IMR-90 (cell line): Measurements from ENCODE around the gene CRTC1. TPM values are rescaled to one million over a fixed set of nuclear protein-coding genes. Genes with fewer than 3 reads are reported as not detected.

Experiments
- ATAC-seq: fragments of 200-7000 bp; cut with Tn5 transposase; 2 replicates; pipeline ENCODE4 v1.9.1; 2020; ENCODE audit warnings: low read depth, mild to moderate bottlenecking, moderate library complexity
- BruUV-seq: library from RNA; stranded (reverse); fragments of 400-500 nt; replicated peaks from 2 replicates; lab custom pipeline; 2021; lab: Mats Ljungman, UMichigan
- CTCF ChIA-PET: fragments of 300-600 bp; formaldehyde crosslinking; extraction: SDS; loops from one replicate; lab custom pipeline; 2021; ENCODE audit warnings: antibody characterized with exemption; lab: Yijun Ruan, JAX
- POLR2A ChIA-PET: fragments of 300-600 bp; sonication (Branson Sonifier 250); formaldehyde crosslinking; loops from one replicate; lab custom pipeline; 2022; ENCODE audit warnings: antibody characterized with exemption; ENCODE audit not compliant: unreplicated experiment; lab: Charles Lee
- DNase-seq: peaks from one replicate; pipeline ENCODE4 v3.0.0; 2013
- H2AFZ ChIP-seq: replicated peaks from 2 replicates; pipeline ENCODE3; 2013; ENCODE audit warnings: low read length, mild to moderate bottlenecking; ENCODE audit not compliant: poor library complexity
- H2AK5ac ChIP-seq: 2 replicates; pipeline ENCODE4 v1.6.1; 2013; ENCODE audit warnings: low read depth, low read length, inconsistent platforms
- H2AK9ac ChIP-seq: replicated peaks from 2 replicates; pipeline ENCODE3; 2013; ENCODE audit warnings: mild to moderate bottlenecking, low read depth, low read length, moderate library complexity; ENCODE audit not compliant: poor library complexity
- H2BK120ac ChIP-seq: 2 replicates; pipeline ENCODE4 v1.6.1; 2013; ENCODE audit warnings: low read depth, low read length, inconsistent platforms
- H2BK15ac ChIP-seq: 3 replicates; pipeline ENCODE4 v1.6.1; 2013; ENCODE audit warnings: low read depth, low read length, inconsistent platforms
- H2BK20ac ChIP-seq: 2 replicates; pipeline ENCODE4 v1.6.1; 2013; ENCODE audit warnings: low read depth, mild to moderate bottlenecking, inconsistent platforms, low read length, moderate library complexity
- H2BK5ac ChIP-seq: 2 replicates; pipeline ENCODE4 v1.6.1; 2013; ENCODE audit warnings: mild to moderate bottlenecking, low read depth, low read length, inconsistent platforms; ENCODE audit not compliant: poor library complexity, severe bottlenecking
- H3K14ac ChIP-seq: replicated peaks from 2 replicates; pipeline ENCODE4 v1.6.1; 2013; ENCODE audit warnings: low read depth, low read length, inconsistent platforms
- H3K18ac ChIP-seq: 2 replicates; pipeline ENCODE4 v1.6.1; 2013; ENCODE audit warnings: low read depth, low read length, control low read depth
- H3K23ac ChIP-seq: 2 replicates; pipeline ENCODE4 v1.6.1; 2013; ENCODE audit warnings: low read depth, low read length, inconsistent platforms
- H3K27ac ChIP-seq: 2 replicates; pipeline ENCODE4 v1.5.1; 2013; ENCODE audit warnings: mild to moderate bottlenecking, control low read depth, low read length; ENCODE audit not compliant: insufficient read depth
- H3K27me3 ChIP-seq: 2 replicates; pipeline ENCODE4 v1.6.1; 2013; ENCODE audit warnings: low read length; ENCODE audit not compliant: control insufficient read depth, insufficient read depth
- H3K36me3 ChIP-seq: 2 replicates; pipeline ENCODE4 v1.6.1; 2013; ENCODE audit warnings: low read length, mixed read lengths; ENCODE audit not compliant: control insufficient read depth, insufficient read depth
- H3K4ac ChIP-seq: 2 replicates; pipeline ENCODE4 v1.6.1; 2013; ENCODE audit warnings: low read depth, low read length, inconsistent platforms
- H3K4me1 ChIP-seq: 2 replicates; pipeline ENCODE4 v1.6.1; 2013; ENCODE audit warnings: low read length, mixed read lengths; ENCODE audit not compliant: control insufficient read depth, insufficient read depth
- H3K4me2 ChIP-seq: 2 replicates; pipeline ENCODE4 v1.6.1; 2013; ENCODE audit warnings: low read depth, mild to moderate bottlenecking, control low read depth, low read length, moderate library complexity
- H3K4me3 ChIP-seq: 2 replicates; pipeline ENCODE4 v1.5.1; 2013; ENCODE audit warnings: low read depth, mild to moderate bottlenecking, control low read depth, low read length, moderate library complexity; ENCODE audit not compliant: insufficient read depth
- H3K56ac ChIP-seq: 2 replicates; pipeline ENCODE4 v1.6.1; 2013; ENCODE audit warnings: low read length, inconsistent platforms; ENCODE audit not compliant: insufficient read depth; ENCODE audit errors: extremely low read depth
- H3K79me1 ChIP-seq, 2 experiments: 2 replicates each; pipeline ENCODE4 v1.6.1; 2013; ENCODE audit warnings: low read length in 2 of 2, inconsistent platforms in 1 of 2, low read depth in 1 of 2
- H3K9ac ChIP-seq: 2 replicates; pipeline ENCODE4 v1.6.1; 2013; ENCODE audit warnings: low read depth, low read length, control low read depth
- H3K9me1 ChIP-seq: 2 replicates; pipeline ENCODE4 v1.6.1; 2013; ENCODE audit warnings: low read length, inconsistent platforms; ENCODE audit not compliant: insufficient read depth
- H3K9me3 ChIP-seq: 2 replicates; pipeline ENCODE4 v1.6.1; 2013; ENCODE audit warnings: low read length; ENCODE audit not compliant: control insufficient read depth, insufficient read depth
- H4K20me1 ChIP-seq: 2 replicates; pipeline ENCODE4 v1.6.1; 2013; ENCODE audit warnings: low read length, inconsistent platforms; ENCODE audit not compliant: insufficient read depth
- H4K5ac ChIP-seq: 2 replicates; pipeline ENCODE4 v1.6.1; 2013; ENCODE audit warnings: mild to moderate bottlenecking, low read depth, low read length, control low read depth
- H4K8ac ChIP-seq, 2 experiments: 2 replicates each; pipeline ENCODE4 v1.6.1; 2013; ENCODE audit warnings: low read depth in 2 of 2, low read length in 2 of 2, control low read depth in 1 of 2, inconsistent platforms in 1 of 2
- H4K91ac ChIP-seq: 2 replicates; pipeline ENCODE4 v1.6.1; 2013; ENCODE audit warnings: low read depth, low read length, inconsistent platforms; ENCODE audit not compliant: insufficient read depth
- BHLHE40 ChIP-seq: fragments of 150-350 bp; IDR thresholded peaks from 2 replicates; pipeline ENCODE4 v1.6.1; 2016; ENCODE audit warnings: mild to moderate bottlenecking, low read depth, low read length
- CEBPB ChIP-seq: IDR thresholded peaks from 2 replicates; pipeline ENCODE4 v1.6.1; 2012; ENCODE audit warnings: low read depth, low read length, improper control_type of control experiment
- CHD1 ChIP-seq: IDR thresholded peaks from 2 replicates; pipeline ENCODE4 v1.6.1; 2012; ENCODE audit warnings: low read depth, low read length, improper control_type of control experiment
- CTCF ChIP-seq: conservative IDR thresholded peaks from 2 replicates; pipeline ENCODE4 v1.5.1; 2012; ENCODE audit warnings: mild to moderate bottlenecking, low read depth, low read length, improper control_type of control experiment
- ELK1 ChIP-seq: fragments of 150-350 bp; IDR thresholded peaks from 2 replicates; pipeline ENCODE4 v1.6.1; 2016; ENCODE audit warnings: low read depth, mild to moderate bottlenecking, low read length, moderate library complexity, borderline replicate concordance
- FOS ChIP-seq: fragments of 150-350 bp; IDR thresholded peaks from 2 replicates; pipeline ENCODE4 v1.6.1; 2016; ENCODE audit warnings: low read depth, low read length
- MAFK ChIP-seq: IDR thresholded peaks from 2 replicates; pipeline ENCODE4 v1.6.1; 2012; ENCODE audit warnings: low read depth, low read length, improper control_type of control experiment
- MAZ ChIP-seq: IDR thresholded peaks from 2 replicates; pipeline ENCODE4 v1.6.1; 2012; ENCODE audit warnings: low read depth, mild to moderate bottlenecking, low read length, improper control_type of control experiment, moderate library complexity, borderline replicate concordance
- MXI1 ChIP-seq: IDR thresholded peaks from 2 replicates; pipeline ENCODE4 v1.6.1; 2012; ENCODE audit warnings: low read depth, mild to moderate bottlenecking, low read length, moderate library complexity, borderline replicate concordance
- NFE2L2 ChIP-seq: fragments of 150-350 bp; IDR thresholded peaks from 2 replicates; pipeline ENCODE4 v1.6.1; 2016; ENCODE audit warnings: low read depth, mild to moderate bottlenecking, low read length
- POLR2A ChIP-seq: IDR thresholded peaks from 2 replicates; pipeline ENCODE4 v1.6.1; 2012; ENCODE audit warnings: mild to moderate bottlenecking, low read depth, low read length
- RAD21 ChIP-seq: IDR thresholded peaks from 2 replicates; pipeline ENCODE4 v1.6.1; 2012; ENCODE audit warnings: low read length, improper control_type of control experiment
- RCOR1 ChIP-seq: IDR thresholded peaks from 2 replicates; pipeline ENCODE4 v1.6.1; 2012; ENCODE audit warnings: mild to moderate bottlenecking, low read length, improper control_type of control experiment; ENCODE audit not compliant: insufficient replicate concordance
- RFX5 ChIP-seq: IDR thresholded peaks from 2 replicates; pipeline ENCODE4 v1.8.0; 2012; ENCODE audit warnings: low read depth, mild to moderate bottlenecking, low read length, moderate library complexity
- SMC3 ChIP-seq: fragments of 150-350 bp; IDR thresholded peaks from 2 replicates; pipeline ENCODE4 v1.6.1; 2016; ENCODE audit warnings: low read depth, mild to moderate bottlenecking, antibody characterized with exemption, low read length, moderate library complexity
- USF2 ChIP-seq: fragments of 150-350 bp; IDR thresholded peaks from 2 replicates; pipeline ENCODE4 v1.6.1; 2017; ENCODE audit warnings: mild to moderate bottlenecking, antibody characterized with exemption, low read length, low read depth
- WGBS, 2 experiments: methylation state at CpG; one replicate each; pipeline versions ENCODE4 v1.1.5 to v1.1.7; 2013; ENCODE audit warnings: missing lambda C conversion rate in 2 of 2; ENCODE audit not compliant: insufficient read length in 1 of 2; ENCODE audit errors: extremely low coverage in 2 of 2; 5-methylcytosine and 5-hydroxymethylcytosine counted together
- dilution Hi-C: fragments of 300-500 bp; cut with HindIII; formaldehyde crosslinking; loops from one replicate; pipeline ENCODE4 v1.14.3; 2018; ENCODE audit warnings: low sequenced_read_pairs; ENCODE audit not compliant: unreplicated experiment
- in situ Hi-C: fragments of 300-500 bp; cut with MboI; formaldehyde crosslinking; loops from 3 replicates; pipeline ENCODE4 v1.14.3; 2019; ENCODE audit warnings: low sequenced_read_pairs, inconsistent platforms, mixed read lengths
- intact Hi-C: fragments of 100-400 bp; cut with micrococcal nuclease; formaldehyde crosslinking; loops from 2 replicates; pipeline ENCODE4 v1.10.0; 2022
- polyA plus RNA-seq, 3 experiments: library from polyadenylated mRNA; depleted of rRNA; stranded (reverse); fragments of >200 nt; gene quantifications; 2 replicates each; pipeline ENCODE4 v1.2.3, GENCODE V29; 2012; ENCODE audit warnings: low replicate concordance in 1 of 3
- total RNA-seq: library from RNA; depleted of rRNA; stranded (reverse); fragments of >200 nt; gene quantifications from 2 replicates; pipeline ENCODE4 v1.2.3, GENCODE V29; 2012

The CRTC1 gene
- total and polyA plus RNA-seq, 2 of the 4 experiments (the other 2 are of a cell fraction) = 0.18 to 5.7 TPM

GRCh38 chr19:18713550-18714117 is 30.2 kb downstream of the CRTC1 start:
- no peak overlapping the region for H2BK120ac ChIP-seq
- dilution Hi-C loops = no loop called here
- H3K27ac ChIP-seq = no peak overlapping the region
- H3K14ac ChIP-seq = no peak overlapping the region
- intact Hi-C loops = no loop called here
- no peak overlapping the region for H3K4me2 ChIP-seq
- no TSS peak for BruUV-seq
- TF ChIP-seq MXI1 = no peak
- TF ChIP-seq NFE2L2 = no peak
- no peak for TF ChIP-seq FOS
- no peak for TF ChIP-seq MAZ
- TF ChIP-seq ELK1 = no peak
- TF ChIP-seq CTCF = no peak
- TF ChIP-seq CEBPB = no peak
- no peak for TF ChIP-seq RAD21
- TF ChIP-seq RFX5 = no peak
- TF ChIP-seq USF2 = no peak
- no peak for TF ChIP-seq POLR2A
- TF ChIP-seq RCOR1 = no peak
- no peak for TF ChIP-seq MAFK
- no peak for TF ChIP-seq BHLHE40
- TF ChIP-seq CHD1 = no peak
- TF ChIP-seq SMC3 = no peak
- no peak overlapping the region for H2AFZ ChIP-seq
- ATAC-seq (no peak), DNase-seq (no peak)
- 66% methylated on average over 5 of the region's 18 CpGs; no CpG with 5 or more reads in 1 of the 2 experiments for WGBS, 2 experiments
- ChIA-PET POLR2A (no interaction called here), CTCF (no interaction called here)
- no peak overlapping the region for H2AK5ac ChIP-seq
- no peak overlapping the region for H4K8ac ChIP-seq
- H3K36me3 ChIP-seq = peaks cover 2% of the 10 kb centered on the region; the same call in 1 of the 2 replicates
- H3K9me3 ChIP-seq = no peaks in the 10 kb centered on the region
- H3K18ac ChIP-seq = no peak overlapping the region
- H3K4me1 ChIP-seq = peaks cover 11% of the 10 kb centered on the region; the same call in 1 of the 2 replicates
- H4K20me1 ChIP-seq = peaks cover 44% of the 10 kb centered on the region
- H3K9me1 ChIP-seq = peaks cover 3% of the 10 kb centered on the region; the same call in 1 of the 2 replicates
- H2BK20ac ChIP-seq = no peak overlapping the region
- H3K56ac ChIP-seq = no peak overlapping the region
- H3K4me3 ChIP-seq = no peak overlapping the region
- H3K23ac ChIP-seq = no peak overlapping the region
- no peak overlapping the region for H3K9ac ChIP-seq
- H4K91ac ChIP-seq = no peak overlapping the region
- no peak overlapping the region for H4K5ac ChIP-seq
- H2AK9ac ChIP-seq = no peak overlapping the region
- H3K79me1 ChIP-seq = peaks cover 7 to 17% of the 10 kb centered on the region in 2 experiments; a peak in 3 of 4 replicates
- in situ Hi-C loops = no loop called here
- H2BK5ac ChIP-seq = no peak overlapping the region
- no peaks in the 10 kb centered on the region for H3K27me3 ChIP-seq
- H2BK15ac ChIP-seq = no peak overlapping the region
- H3K4ac ChIP-seq = no peak overlapping the region
